ENCODE measurements around the gene MARCHF9.

MARCHF9 gene

DNA sequence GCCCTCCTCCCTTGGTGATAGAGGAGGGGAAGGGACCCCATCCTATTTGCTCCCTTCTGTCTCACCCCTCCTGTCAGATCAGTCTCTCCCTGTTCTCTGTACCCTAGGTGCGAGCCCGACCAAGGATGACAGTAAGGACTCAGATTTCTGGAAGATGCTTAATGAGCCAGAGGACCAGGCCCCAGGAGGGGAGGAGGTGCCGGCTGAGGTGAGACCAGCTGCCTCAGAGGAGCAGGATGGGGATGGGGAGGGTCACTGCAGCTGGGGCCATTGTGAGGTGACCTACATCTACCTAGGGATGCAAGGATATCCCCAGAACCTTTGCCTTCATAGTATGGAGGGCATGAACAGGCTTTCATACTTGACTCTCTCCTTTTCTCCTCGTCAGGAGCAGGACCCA lies 38.6 kb upstream of the MARCHF9 start:
- no peak overlapping the region for H3K27ac ChIP-seq
- TF ChIP-seq ZFX (IDR thresholded peaks at IDR 0.05; ENCODE audit: borderline replicate concordance) (no peak), CTCF (IDR thresholded peaks at IDR 0.05) (no peak)

GRCh38 chr12:57717131-57717530 lies 37.8 kb upstream of the MARCHF9 start:
- TF ChIP-seq ZFX (IDR thresholded peaks at IDR 0.05; ENCODE audit: borderline replicate concordance) (no peak), CTCF (IDR thresholded peaks at IDR 0.05) (no peak)
- H3K27ac ChIP-seq: no peak overlapping the region

- 0 out of 2 replicates have a peak overlapping the region, but pooled peaks have one; percentile 52 for H3K27ac ChIP-seq
- no peak for TF ChIP-seq CTCF (IDR thresholded peaks at IDR 0.05)
- no peak for TF ChIP-seq ZFX (IDR thresholded peaks at IDR 0.05; ENCODE audit: borderline replicate concordance)
These were observed 36.9 kb upstream of the MARCHF9 start for GRCh38 chr12:57717846-57718640.

DNA sequence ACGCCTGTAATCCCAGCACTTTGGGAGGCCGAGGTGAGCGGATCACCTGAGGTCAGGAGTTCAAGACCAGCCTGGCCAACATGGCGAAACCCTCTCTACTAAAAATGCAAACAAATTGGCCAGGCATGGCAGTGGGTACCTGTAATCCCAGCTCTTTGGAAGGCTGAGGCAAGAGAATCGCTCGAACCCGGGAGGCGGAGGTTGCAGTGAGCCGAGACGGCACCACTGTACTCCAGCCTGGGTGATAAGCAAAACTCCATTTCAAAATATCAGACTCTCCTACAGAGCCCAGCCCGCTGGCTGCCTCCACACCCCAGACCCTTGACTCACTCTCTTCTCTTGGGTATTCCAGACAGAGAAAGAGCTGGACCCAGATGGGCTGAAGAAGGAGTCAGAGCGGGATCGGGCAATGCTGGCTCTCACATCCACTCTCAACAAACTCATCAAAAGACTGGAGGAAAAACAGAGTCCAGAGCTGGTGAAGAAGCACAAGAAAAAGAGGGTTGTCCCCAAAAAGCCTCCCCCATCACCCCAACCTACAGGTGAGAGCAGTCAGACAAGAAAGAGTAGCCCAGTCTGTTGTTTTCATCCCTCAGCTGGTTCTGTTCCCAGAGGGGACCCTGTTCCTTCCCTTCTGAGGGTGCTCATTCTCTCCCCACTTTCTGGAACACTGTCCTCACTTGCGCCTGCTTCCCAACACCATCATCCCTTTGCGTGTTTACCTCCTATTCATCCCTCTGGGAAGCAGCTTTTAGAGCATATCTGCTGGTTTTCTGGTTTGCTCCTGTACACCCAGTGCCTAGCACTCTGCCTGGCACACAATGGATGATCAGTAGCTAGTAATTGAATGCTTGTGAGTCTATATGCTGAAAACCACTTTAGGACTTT lies 36.0 kb upstream of the MARCHF9 start:
- no peak for TF ChIP-seq CTCF (IDR thresholded peaks at IDR 0.05)
- TF ChIP-seq ZFX (IDR thresholded peaks at IDR 0.05; ENCODE audit: borderline replicate concordance): no peak

DNA sequence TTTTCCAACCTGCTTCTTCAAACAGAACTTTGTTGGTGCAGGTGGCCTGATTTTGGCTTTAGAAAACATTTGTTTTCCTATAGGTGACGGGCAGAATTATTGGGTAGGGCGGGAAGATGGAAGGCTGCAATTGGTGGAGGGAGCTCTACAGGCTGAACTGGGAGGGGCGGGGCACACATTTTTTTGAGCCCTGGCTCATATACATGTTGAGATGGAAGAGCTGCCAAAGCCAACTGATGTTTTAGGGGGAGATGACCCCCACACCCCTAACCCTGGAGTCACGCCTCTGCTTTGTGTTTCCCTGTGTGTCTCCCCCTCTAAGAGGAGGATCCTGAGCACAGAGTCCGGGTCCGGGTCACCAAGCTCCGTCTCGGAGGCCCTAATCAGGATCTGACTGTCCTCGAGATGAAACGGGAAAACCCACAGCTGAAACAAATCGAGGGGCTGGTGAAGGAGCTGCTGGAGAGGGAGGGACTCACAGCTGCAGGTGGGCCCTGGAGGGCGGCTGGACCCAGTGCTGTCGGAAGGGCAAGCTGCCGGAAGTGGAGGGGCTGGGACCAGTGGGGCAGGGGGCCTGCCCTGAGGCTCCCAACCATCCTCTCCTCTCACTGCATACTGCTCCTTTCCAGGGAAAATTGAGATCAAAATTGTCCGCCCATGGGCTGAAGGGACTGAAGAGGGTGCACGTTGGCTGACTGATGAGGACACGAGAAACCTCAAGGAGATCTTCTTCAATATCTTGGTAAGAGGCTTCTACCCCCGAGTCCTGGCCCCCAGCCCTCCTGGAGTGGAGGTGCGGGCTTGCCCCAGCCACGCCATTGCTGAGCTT lies 34.9 kb upstream of the MARCHF9 start:
- TF ChIP-seq ZFX (IDR thresholded peaks at IDR 0.05; ENCODE audit: borderline replicate concordance): no peak
- TF ChIP-seq CTCF (IDR thresholded peaks at IDR 0.05): no peak

More for the DNA sequence above, 36.0 kb upstream of the MARCHF9 start:
- peak overlapping the region; percentile 52; the same call in 1 of the 2 replicates for H3K27ac ChIP-seq

DNA sequence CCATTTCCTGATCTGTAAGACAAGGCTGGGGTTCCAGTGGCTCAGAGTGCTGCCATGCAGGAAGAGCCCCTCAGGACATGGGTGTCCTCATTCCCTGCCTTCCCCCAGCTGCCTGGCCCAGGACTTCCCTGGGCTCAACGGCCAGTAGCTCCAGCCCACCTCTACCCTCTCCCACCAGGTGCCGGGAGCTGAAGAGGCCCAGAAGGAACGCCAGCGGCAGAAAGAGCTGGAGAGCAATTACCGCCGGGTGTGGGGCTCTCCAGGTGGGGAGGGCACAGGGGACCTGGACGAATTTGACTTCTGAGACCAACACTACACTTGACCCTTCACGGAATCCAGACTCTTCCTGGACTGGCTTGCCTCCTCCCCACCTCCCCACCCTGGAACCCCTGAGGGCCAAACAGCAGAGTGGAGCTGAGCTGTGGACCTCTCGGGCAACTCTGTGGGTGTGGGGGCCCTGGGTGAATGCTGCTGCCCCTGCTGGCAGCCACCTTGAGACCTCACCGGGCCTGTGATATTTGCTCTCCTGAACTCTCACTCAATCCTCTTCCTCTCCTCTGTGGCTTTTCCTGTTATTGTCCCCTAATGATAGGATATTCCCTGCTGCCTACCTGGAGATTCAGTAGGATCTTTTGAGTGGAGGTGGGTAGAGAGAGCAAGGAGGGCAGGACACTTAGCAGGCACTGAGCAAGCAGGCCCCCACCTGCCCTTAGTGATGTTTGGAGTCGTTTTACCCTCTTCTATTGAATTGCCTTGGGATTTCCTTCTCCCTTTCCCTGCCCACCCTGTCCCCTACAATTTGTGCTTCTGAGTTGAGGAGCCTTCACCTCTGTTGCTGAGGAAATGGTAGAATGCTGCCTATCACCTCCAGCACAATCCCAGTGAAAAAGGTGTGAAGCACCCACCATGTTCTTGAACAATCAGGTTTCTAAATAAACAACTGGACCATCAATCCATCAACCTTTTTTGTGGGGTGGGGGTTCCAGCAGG lies 34.0 kb upstream of the MARCHF9 start:
- peak overlapping the region; percentile 52 for H3K27ac ChIP-seq
- TF ChIP-seq ZFX (IDR thresholded peaks at IDR 0.05; ENCODE audit: borderline replicate concordance): no peak
- no peak for TF ChIP-seq CTCF (IDR thresholded peaks at IDR 0.05)

More for the DNA sequence above, 34.9 kb upstream of the MARCHF9 start:
- H3K27ac ChIP-seq: peak overlapping the region; percentile 52

DNA sequence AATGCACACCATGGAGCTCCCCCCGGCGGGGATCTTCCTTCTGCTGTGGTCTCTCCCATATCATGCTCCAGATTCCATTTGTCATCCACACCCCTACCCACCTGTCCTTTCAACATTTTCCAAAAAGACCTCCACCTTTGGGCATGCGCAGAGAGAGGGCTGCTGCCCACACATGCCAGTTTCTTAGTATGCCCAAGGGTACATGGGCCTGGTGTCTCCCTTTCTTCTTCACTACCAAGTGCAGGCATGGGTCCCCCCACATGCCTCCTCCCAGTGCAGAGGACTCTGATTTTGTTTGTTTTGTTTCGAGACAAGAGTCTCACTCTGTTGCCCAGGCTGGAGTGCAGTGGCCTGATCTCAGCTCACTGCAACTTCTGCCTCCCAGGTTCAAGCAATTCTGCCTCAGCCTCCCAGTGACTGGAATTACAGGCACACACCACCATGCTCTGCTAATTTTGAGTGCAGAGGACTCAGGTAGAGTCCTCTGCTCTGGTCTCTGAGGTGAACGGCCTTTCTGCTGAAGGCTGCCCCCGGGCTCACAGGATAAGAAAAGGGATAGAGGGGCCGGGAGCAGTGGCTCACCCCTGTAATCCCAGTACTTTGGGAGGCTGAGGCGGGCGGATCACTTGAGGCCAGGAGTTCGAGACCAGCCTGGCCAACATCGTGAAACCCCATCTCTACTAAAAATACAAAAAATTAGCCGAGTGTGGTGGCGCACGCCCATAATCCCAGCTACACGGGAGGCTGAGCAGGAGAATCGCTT lies 32.9 kb upstream of the MARCHF9 start:
- peak overlapping the region; percentile 52 for H3K27ac ChIP-seq
